GM12878 (cell line): Measurements from ENCODE around the gene MPZL3. TPM values are rescaled to one million over a fixed set of nuclear protein-coding genes. Genes with fewer than 3 reads are reported as not detected.
A peak's percentile ranks its signal among the peaks of the same experiment; 100 is the strongest.

ENCODE experiments used
- ATAC-seq: fragments of 200-7000 bp; cut with Tn5 transposase; 3 replicates; pipeline ENCODE4 v1.9.1; 2020; ENCODE audit warnings: mild to moderate bottlenecking, moderate library complexity
- BruUV-seq: library from RNA; stranded (reverse); fragments of 400-500 nt; replicated peaks from 2 replicates; lab custom pipeline; 2021; lab: Mats Ljungman, UMichigan
- CTCF ChIA-PET: fragments of 300-600 bp; sonication (Branson Sonifier 250); formaldehyde crosslinking; extraction: SDS; loops from one replicate; lab custom pipeline; 2021; ENCODE audit warnings: inconsistent platforms; lab: Yijun Ruan, JAX
- POLR2A ChIA-PET: fragments of 350-600 bp; formaldehyde crosslinking; extraction: SDS; loops from one replicate; lab custom pipeline; 2021; ENCODE audit warnings: inconsistent platforms; lab: Charles Lee
- RAD21 ChIA-PET: fragments of 300-600 bp; sonication (Branson Sonifier 250); formaldehyde crosslinking; loops from one replicate; lab custom pipeline; 2023; ENCODE audit warnings: antibody characterized with exemption; ENCODE audit not compliant: unreplicated experiment; lab: Charles Lee
- SMC1A ChIA-PET: fragments of 300-600 bp; sonication (Branson Sonifier 250); formaldehyde crosslinking; loops from one replicate; lab custom pipeline; 2023; ENCODE audit not compliant: unreplicated experiment, uncharacterized antibody; lab: Charles Lee
- DNase-seq: peaks from one replicate; pipeline ENCODE4 v3.0.0-alpha.2; 2011; ENCODE audit warnings: low read depth, low spot score
- FAIRE-seq: peaks from 3 replicates; lab custom pipeline; 2011; peaks lifted over from hg19 to GRCh38; lab: Jason Lieb, UNC
- H2AFZ ChIP-seq: 2 replicates; pipeline ENCODE4 v1.6.0; 2011; ENCODE audit warnings: low read depth, low read length, control low read depth; ENCODE audit not compliant: control insufficient read depth
- H3K27ac ChIP-seq: 2 replicates; pipeline ENCODE4 v1.5.1; 2011; ENCODE audit warnings: control low read depth; ENCODE audit not compliant: control insufficient read depth, insufficient read depth
- H3K27me3 ChIP-seq, 2 experiments: replicated peaks in 1 of 2; 2 replicates each; pipeline versions ENCODE4 v1.6.0 to v1.6.1; 2011; ENCODE audit warnings: low read length in 1 of 2; ENCODE audit not compliant: control insufficient read depth in 2 of 2, insufficient read depth in 2 of 2
- H3K36me3 ChIP-seq, 2 experiments: 2 replicates each; pipeline ENCODE4 v1.5.1; 2011; ENCODE audit warnings: low read length in 1 of 2; ENCODE audit not compliant: control insufficient read depth in 2 of 2, insufficient read depth in 2 of 2
- H3K4me1 ChIP-seq: 2 replicates; pipeline ENCODE4 v1.6.1; 2011; ENCODE audit warnings: mild to moderate bottlenecking, low read length, moderate library complexity, mixed read lengths; ENCODE audit not compliant: control insufficient read depth, insufficient read depth
- H3K4me2 ChIP-seq: 2 replicates; pipeline ENCODE4 v1.6.0; 2011; ENCODE audit warnings: control low read depth; ENCODE audit not compliant: control insufficient read depth, insufficient read depth
- H3K4me3 ChIP-seq: fragments of 200-600 bp; sonication (generic); 2 replicates; pipeline ENCODE4 v1.5.1; 2016
- H3K79me2 ChIP-seq: 2 replicates; pipeline ENCODE4 v1.6.0; 2011; ENCODE audit warnings: low read length; ENCODE audit not compliant: control insufficient read depth, insufficient read depth
- H3K9ac ChIP-seq: 2 replicates; pipeline ENCODE4 v1.8.0; 2011; ENCODE audit warnings: low read length, control low read depth, mixed read lengths; ENCODE audit not compliant: control insufficient read depth, insufficient read depth
- H3K9me3 ChIP-seq: replicated peaks from 3 replicates; pipeline ENCODE4 v1.5.1; 2011; ENCODE audit warnings: mild to moderate bottlenecking, low read length; ENCODE audit not compliant: control insufficient read depth, insufficient read depth
- H4K20me1 ChIP-seq: 2 replicates; pipeline ENCODE4 v1.6.0; 2011; ENCODE audit not compliant: control insufficient read depth, insufficient read depth
- BCLAF1 ChIP-seq: fragments of 450-650 bp; IDR thresholded peaks from 2 replicates; pipeline ENCODE4 v1.6.1; 2017; ENCODE audit warnings: antibody characterized with exemption, mild to moderate bottlenecking, moderate library complexity
- CHD2 ChIP-seq: IDR thresholded peaks from 2 replicates; pipeline ENCODE4 v1.6.1; 2011; ENCODE audit warnings: low read depth, low read length, improper control_type of control experiment, borderline replicate concordance
- ETV6 ChIP-seq, 2 experiments: fragments of 450-650 bp in 1 of 2; IDR thresholded peaks in 1 of 2; conservative IDR thresholded peaks in 1 of 2; 2 replicates each; pipeline ENCODE4 v1.6.1; 2014; ENCODE audit warnings: antibody characterized with exemption in 1 of 2, borderline replicate concordance in 1 of 2, low read depth in 1 of 2, mild to moderate bottlenecking in 1 of 2, moderate library complexity in 1 of 2
- HDGF ChIP-seq: fragments of 450-650 bp; IDR thresholded peaks from 2 replicates; pipeline ENCODE4 v1.6.1; 2016; ENCODE audit warnings: antibody characterized with exemption
- MEF2A ChIP-seq: IDR thresholded peaks from 2 replicates; pipeline ENCODE4 v1.6.1; 2011; ENCODE audit warnings: low read depth, mild to moderate bottlenecking, low read length, moderate library complexity; ENCODE audit not compliant: insufficient read depth
- POU2F2 ChIP-seq: IDR thresholded peaks from 3 replicates; pipeline ENCODE4 v1.6.1; 2011; ENCODE audit warnings: low read depth, mild to moderate bottlenecking, low read length, borderline replicate concordance
- RAD21 ChIP-seq: IDR thresholded peaks from 2 replicates; pipeline ENCODE4 v1.6.1; 2011; ENCODE audit warnings: mild to moderate bottlenecking, low read depth, low read length, moderate library complexity; ENCODE audit not compliant: insufficient read depth
- SMARCA5 ChIP-seq: fragments of 450-650 bp; IDR thresholded peaks from 2 replicates; pipeline ENCODE4 v1.6.1; 2017; ENCODE audit warnings: mild to moderate bottlenecking
- ZNF622 ChIP-seq: fragments of 450-650 bp; IDR thresholded peaks from 2 replicates; pipeline ENCODE4 v1.6.1; 2017; ENCODE audit warnings: mild to moderate bottlenecking, inconsistent platforms
- WGBS: methylation state at CpG from one replicate; pipeline ENCODE4 v1.1.6; 2016; ENCODE audit warnings: low lambda C conversion rate; ENCODE audit not compliant: insufficient replicate concordance, insufficient coverage; ENCODE audit errors: missing lambda C conversion rate; 5-methylcytosine and 5-hydroxymethylcytosine counted together
- in situ Hi-C: fragments of 300-500 bp; cut with MboI; formaldehyde crosslinking; loops from 9 replicates; pipeline ENCODE4 v1.14.3; 2018; ENCODE audit warnings: mixed read lengths
- intact Hi-C: fragments of 100-400 bp; cut with micrococcal nuclease; formaldehyde crosslinking; loops from one replicate; pipeline ENCODE4 v1.14.2; 2022; ENCODE audit not compliant: unreplicated experiment
- polyA plus RNA-seq, 11 experiments: library from polyadenylated mRNA; depleted of rRNA in 4 of 11; unstranded in 6 of 11; stranded (reverse) in 5 of 11; fragments of >200 nt; fragmentation: Nextera tagmentation in 4 of 11; fragmentation: Illumina TruSeq in 1 of 11; extraction: Ambion mirVana in 4 of 11; extraction: Trizol in 1 of 11; gene quantifications; 1 replicate in 1 of 11; 2 replicates in 10 of 11; pipeline versions ENCODE4 v1.2.1 to v1.2.3, GENCODE V29; 2011 to 2016; ENCODE audit warnings: inconsistent platforms in 2 of 11, missing spikeins in 2 of 11, low read depth in 1 of 11
- total RNA-seq, 4 experiments: library from RNA; depleted of rRNA in 3 of 4; stranded (reverse); fragments of >200 nt in 3 of 4; fragmentation: Illumina TruSeq in 1 of 4; extraction: Trizol in 1 of 4; gene quantifications; 2 replicates each; pipeline versions ENCODE4 v1.2.1 to v1.2.3, GENCODE V29; 2013 to 2021
- TF ChIP-seq, protein P1 (sequence below): IDR thresholded peaks from 2 replicates; pipeline ENCODE4 v1.6.1; 2012; ENCODE audit warnings: low read depth, low read length, improper control_type of control experiment

Gene MPZL3
- total and polyA plus RNA-seq, 10 of the 15 experiments (the other 5 are each of a cell fraction or from before 2014, with no cell fraction given) = 2.1 to 7.5 (median 6.2) TPM

GRCh38 chr11:118226296-118226695 is 25.9 kb downstream of the MPZL3 start:
- H3K9me3 ChIP-seq = peaks cover 1% of the 10 kb centered on the region; the same call in 1 of the 3 replicates
- no TSS peak for BruUV-seq
- no peaks in the 10 kb centered on the region for H3K79me2 ChIP-seq
- FAIRE-seq (no peak), ATAC-seq (no peak), DNase-seq (no peak)
- H3K36me3 ChIP-seq = peaks cover 0 to 2% of the 10 kb centered on the region in 2 experiments; a peak in 2 of 4 replicates
- ChIA-PET CTCF (interaction anchor here (0.7 to 4.4 kb wide), 8 partner anchors 8 to 65 kb away, joined by 3 to 28 read pairs (median 5); no protein-coding TSS in a partner anchor), RAD21 (interaction anchor here (0.6 to 4.0 kb wide), 6 partner anchors 11 to 137 kb away, joined by 3 to 43 read pairs (median 3); partner anchors contain the start of gene MPZL3), SMC1A (interaction anchor here (1.0 to 4.6 kb wide), 10 partner anchors 10 to 56 kb away, joined by 3 to 80 read pairs (median 6); partner anchors contain the start of gene MPZL3), POLR2A (interaction anchor here (1.2 to 2.0 kb wide), 6 partner anchors 11 to 51 kb away, joined by 3 to 17 read pairs (median 6); no protein-coding TSS in a partner anchor)
- TF ChIP-seq SMARCA5 (no peak), RAD21 (peak; percentile 17; the same call in 1 of the 2 replicates)
- H3K4me1 ChIP-seq = peaks cover 30% of the 10 kb centered on the region
- H3K27ac ChIP-seq = no peak overlapping the region
- no peak overlapping the region for H3K4me2 ChIP-seq
- no peak overlapping the region for H3K9ac ChIP-seq
- H3K27me3 ChIP-seq = no peaks in the 10 kb centered on the region
- in situ Hi-C loops = no loop called here
- no peak overlapping the region for H2AFZ ChIP-seq
- 75% methylated on average over 7 of the region's 7 CpGs for WGBS
- intact Hi-C loops = no loop called here
- H4K20me1 ChIP-seq = no peaks in the 10 kb centered on the region
- H3K4me3 ChIP-seq = no peak overlapping the region

DNA sequence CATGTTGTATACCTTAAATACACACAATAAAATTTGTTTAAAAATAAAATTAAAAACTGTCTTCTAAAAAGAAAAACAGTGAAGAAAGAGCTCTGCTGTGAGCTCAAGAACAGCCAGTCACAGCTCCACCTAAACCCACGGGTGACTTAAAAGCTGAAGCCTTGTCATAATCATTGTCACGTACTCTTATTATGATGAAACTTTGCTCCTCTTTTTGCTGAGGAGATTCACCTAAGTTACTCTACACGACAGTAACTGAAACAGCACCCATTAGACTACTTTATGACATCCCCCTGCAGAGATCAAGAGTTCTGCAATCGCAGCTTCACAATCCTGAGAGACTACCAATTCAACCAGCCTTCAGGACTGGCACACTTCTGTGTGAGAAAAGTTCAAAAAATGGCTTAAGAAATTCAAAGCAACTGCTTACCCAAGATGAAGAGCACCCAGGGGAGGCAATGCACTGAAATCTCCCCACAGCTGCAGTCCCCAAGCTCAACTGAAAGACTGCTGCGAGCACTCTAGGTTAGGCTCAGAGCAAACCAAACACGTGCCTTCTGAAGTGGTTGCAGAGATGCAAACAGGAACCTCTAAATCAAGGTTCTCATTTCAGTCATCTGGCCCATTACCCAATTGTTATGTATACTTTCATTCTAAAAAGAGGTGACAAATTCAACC is 27.5 kb downstream of the MPZL3 start, which contains the start of gene JAML:
TSS of gene JAML (minus strand) at position 501 of the 678 bp plus-strand sequence. CDS start 10,145 bp downstream, outside the sequence.
- ATAC-seq (peak; percentile 74), FAIRE-seq (peak; percentile 47), DNase-seq (no peak)
- ChIA-PET POLR2A (interaction anchor here (0.6 to 2.0 kb wide), 5 partner anchors 9 to 22 kb away, joined by 3 to 14 read pairs (median 3); no protein-coding TSS in a partner anchor), CTCF (interaction anchor here (0.9 to 4.4 kb wide), 6 partner anchors 12 to 34 kb away, joined by 3 to 28 read pairs (median 4); no protein-coding TSS in a partner anchor), SMC1A (interaction anchor here (0.7 to 4.6 kb wide), 12 partner anchors 9 to 68 kb away, joined by 3 to 80 read pairs (median 4); partner anchors contain the start of gene MPZL3), RAD21 (interaction anchor here (0.6 to 4.0 kb wide), 7 partner anchors 10 to 768 kb away, joined by 4 to 43 read pairs (median 4); no protein-coding TSS in a partner anchor)
- H3K27ac ChIP-seq = no peak within 1 kb of the TSS
- in situ Hi-C loops = no loop called here
- H3K4me1 ChIP-seq = peaks cover 30% of the 10 kb centered on the region
- no peak within 1 kb of the TSS for H3K4me3 ChIP-seq
- no peaks in the 10 kb centered on the region for H3K79me2 ChIP-seq
- H3K4me2 ChIP-seq = no peak within 1 kb of the TSS
- no peaks in the 10 kb centered on the region for H3K36me3 ChIP-seq
- intact Hi-C loops = no loop called here
- peaks cover 1% of the 10 kb centered on the region; the same call in 1 of the 3 replicates for H3K9me3 ChIP-seq
- no peaks in the 10 kb centered on the region for H3K27me3 ChIP-seq
- H4K20me1 ChIP-seq = no peaks in the 10 kb centered on the region
- TSS peak; percentile 49 for BruUV-seq
- 23% methylated on average over 6 of the region's 6 CpGs for WGBS
- no peak within 1 kb of the TSS for H2AFZ ChIP-seq
- no peak within 1 kb of the TSS for H3K9ac ChIP-seq
- TF ChIP-seq POU2F2 (no peak), BCLAF1 (no peak), HDGF (no peak), CHD2 (no peak), MEF2A (no peak), ZNF622 (no peak), ETV6 (conservative IDR thresholded peaks at IDR 0.05 in 1 of 2, IDR thresholded peaks at IDR 0.05 in 1 of 2; ENCODE audit: borderline replicate concordance in 1 of 2, low read depth in 1 of 2) (peak in 1 of 2 experiments; percentile 47; a peak in 2 of 4 replicates)
- TF ChIP-seq, protein P1, sequence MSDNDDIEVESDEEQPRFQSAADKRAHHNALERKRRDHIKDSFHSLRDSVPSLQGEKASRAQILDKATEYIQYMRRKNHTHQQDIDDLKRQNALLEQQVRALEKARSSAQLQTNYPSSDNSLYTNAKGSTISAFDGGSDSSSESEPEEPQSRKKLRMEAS = no peak; the same call in 1 of the 2 replicates
